Stomach (tissue), 4 donors: ENCODE data around the gene AQP7.

ENCODE experiments used
- CTCF ChIP-seq, 7 experiments: fragments of 450-650 bp in 4 of 7; fragments of 200-600 bp in 3 of 7; sonication (generic) in 3 of 7; IDR thresholded peaks; one replicate each; pipeline ENCODE4 v1.5.1; 2016 to 2019; ENCODE audit warnings: antibody characterized with exemption in 7 of 7, control low read depth in 2 of 7, mild to moderate bottlenecking in 1 of 7
- EP300 ChIP-seq: sonication (generic); formaldehyde crosslinking; IDR thresholded peaks from one replicate; pipeline ENCODE4 v1.6.1; 2017; ENCODE audit warnings: antibody characterized with exemption

DNA sequence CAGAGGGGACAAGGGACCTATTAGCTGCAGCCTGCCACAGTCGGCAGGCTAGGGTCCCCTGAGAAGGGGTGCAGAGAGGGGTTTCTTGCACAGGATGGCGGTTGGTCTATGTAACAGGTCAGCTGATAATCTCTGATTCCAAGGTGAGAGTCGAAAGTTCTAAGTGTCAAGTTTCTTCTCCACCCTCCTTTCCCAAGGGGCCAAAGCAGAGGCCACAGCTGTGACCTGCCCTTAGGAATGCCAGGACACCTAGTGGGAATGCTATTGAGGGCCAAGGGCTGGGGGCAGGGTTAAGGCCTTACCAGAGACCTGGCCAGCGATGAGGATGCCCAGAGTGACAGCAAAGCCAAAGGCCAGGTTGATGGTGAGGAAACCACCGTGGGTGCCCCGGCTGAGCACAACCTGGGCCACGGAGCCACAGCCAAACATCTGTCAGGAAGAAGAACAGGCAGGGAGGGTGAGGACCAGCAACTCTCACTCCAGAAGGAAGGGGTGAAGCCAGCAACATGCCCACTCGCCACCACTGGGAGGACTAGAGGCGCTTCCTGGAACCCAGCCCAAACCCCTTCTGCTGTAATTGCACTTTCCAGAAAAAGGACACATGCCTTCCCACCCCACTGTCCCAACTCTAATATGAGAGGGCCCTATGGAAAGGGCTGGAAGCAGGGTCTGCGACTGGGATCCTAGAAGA is 41.2 kb upstream of the AQP7 start:
- TF ChIP-seq CTCF (IDR thresholded peaks at IDR 0.05) (no peak), EP300 (no peak)
